Activated naive CD8-positive, alpha-beta T cell treated with anti-CD3 and anti-CD28 coated beads, Interleukin-2, amount 50 U/mL, for 16 hours (primary cell): ENCODE data around the gene FBXW2.
"Not testable (repeated sequence)": the region's sequence is repeated elsewhere in the genome, so short reads cannot be mapped to it uniquely, and the experiment has no call there.

Experiments used
- DNase-seq: peaks from one replicate; pipeline ENCODE4 v3.0.0-alpha.2; 2020; ENCODE audit warnings: low read depth, low spot score

FBXW2 gene

GRCh38 chr9:120778758-120779157 is 14.5 kb downstream of the FBXW2 start:
- DNase-seq = no peak

GRCh38 chr9:120777229-120777628 is 16.0 kb downstream of the FBXW2 start:
- DNase-seq = no peak

GRCh38 chr9:120776788-120777187 is 16.4 kb downstream of the FBXW2 start:
- no peak for DNase-seq

GRCh38 chr9:120775859-120776258 is 17.4 kb downstream of the FBXW2 start:
- no peak for DNase-seq

GRCh38 chr9:120774719-120775118 is 18.5 kb downstream of the FBXW2 start:
- DNase-seq = no peak

GRCh38 chr9:120773256-120773655 is 20.0 kb downstream of the FBXW2 start:
- DNase-seq = no peak

GRCh38 chr9:120770931-120771330 is 22.3 kb downstream of the FBXW2 start:
- DNase-seq = no peak

- DNase-seq = no peak
Observed at GRCh38 chr9:120768886-120769285, 24.3 kb downstream of the FBXW2 start.

GRCh38 chr9:120768247-120768646 is 25.0 kb downstream of the FBXW2 start:
- DNase-seq = no peak

GRCh38 chr9:120767451-120767850 is 25.8 kb downstream of the FBXW2 start:
- no peak for DNase-seq

GRCh38 chr9:120765910-120766425 is 27.2 kb downstream of the FBXW2 start:
- DNase-seq = no peak

- DNase-seq = no peak
Observed at GRCh38 chr9:120764476-120764875, 28.7 kb downstream of the FBXW2 start.

- DNase-seq = no peak
Observed at GRCh38 chr9:120761006-120761405, 32.2 kb downstream of the FBXW2 start.

- no peak for DNase-seq
Observed at GRCh38 chr9:120759755-120760400, 33.3 kb downstream of the FBXW2 start.

- DNase-seq = no peak
Observed at GRCh38 chr9:120758544-120758943, 34.7 kb downstream of the FBXW2 start.

GRCh38 chr9:120757026-120757913 is 35.9 kb downstream of the FBXW2 start:
- DNase-seq = no peak

GRCh38 chr9:120756531-120756930 is 36.7 kb downstream of the FBXW2 start:
- DNase-seq = no peak

GRCh38 chr9:120755810-120756434 is 37.3 kb downstream of the FBXW2 start:
- DNase-seq = peak; percentile 44

- no peak for DNase-seq
Observed at GRCh38 chr9:120755044-120755443, 38.2 kb downstream of the FBXW2 start.

GRCh38 chr9:120750421-120750820 is 42.8 kb downstream of the FBXW2 start:
- DNase-seq = no peak

- not testable (repeated sequence) for DNase-seq
Observed at GRCh38 chr9:120746366-120746765, 46.9 kb downstream of the FBXW2 start.

- DNase-seq = no peak
Observed at GRCh38 chr9:120745278-120745677, 47.9 kb downstream of the FBXW2 start.
